HepG2 (cell line): ENCODE results near the gene CFAP100.

Experiments
- REST ChIP-seq, 2 experiments: IDR thresholded peaks; 2 replicates each; pipeline ENCODE4 v1.6.1; 2011 to 2012; ENCODE audit warnings: low read length in 2 of 2, borderline replicate concordance in 1 of 2, low read depth in 1 of 2, mild to moderate bottlenecking in 1 of 2, moderate library complexity in 1 of 2
- RFX5 ChIP-seq: IDR thresholded peaks from 2 replicates; pipeline ENCODE4 v1.6.1; 2011; ENCODE audit warnings: low read depth, low read length, improper control_type of control experiment
- SMC3 ChIP-seq: IDR thresholded peaks from 2 replicates; pipeline ENCODE4 v1.6.1; 2011; ENCODE audit warnings: low read length, improper control_type of control experiment

- TF ChIP-seq RFX5 (no peak), REST (IDR thresholded peaks at IDR 0.05; ENCODE audit: borderline replicate concordance in 1 of 2, low read depth in 1 of 2, low read length in 2 of 2) (no peak), SMC3 (no peak)
Measured at GRCh38 chr3:126345641-126346460, 48.9 kb upstream of the CFAP100 start.
